ENCODE measurements around the gene P2RY6. TPM values are rescaled to one million over a fixed set of nuclear protein-coding genes. Genes with fewer than 3 reads are reported as not detected.

Gene P2RY6
- total and polyA plus RNA-seq, 2 of the 8 experiments (the other 6 are each of a cell fraction or from before 2014, with no cell fraction given): 0.15 TPM; not detected in 1

- no peak for TF ChIP-seq CHD7 (IDR thresholded peaks at IDR 0.05; ENCODE audit: insufficient replicate concordance, low read length)
- no peak for TF ChIP-seq CTCF (IDR thresholded peaks at IDR 0.05; ENCODE audit: control extremely low read depth in 1 of 3, insufficient read depth in 1 of 3, low read depth in 1 of 3, low read length in 3 of 3)
- no peak for TF ChIP-seq BCL11A (IDR thresholded peaks at IDR 0.05; ENCODE audit: low read depth in 2 of 2, low read length in 2 of 2)
- TF ChIP-seq POLR2AphosphoS5 (IDR thresholded peaks at IDR 0.05; ENCODE audit: low read depth, low read length): no peak
- TF ChIP-seq GTF2F1 (IDR thresholded peaks at IDR 0.05; ENCODE audit: borderline replicate concordance, low read depth, low read length): no peak
- no peak for TF ChIP-seq RXRA (IDR thresholded peaks at IDR 0.05; ENCODE audit: insufficient read depth, low read depth, low read length)
- no peak for TF ChIP-seq E2F6 (IDR thresholded peaks at IDR 0.05)
Observed at GRCh38 chr11:73291781-73292524, 19.8 kb downstream of the P2RY6 start (continued).

All from H1 (cell line).